Neural progenitor cell (in vitro differentiated cells): Measurements from ENCODE around the gene PIMREG.

Source experiments
- CTCF ChIP-seq: fragments of 200-600 bp; sonication (generic); IDR thresholded peaks from 2 replicates; pipeline ENCODE4 v1.5.1; 2017; ENCODE audit warnings: antibody characterized with exemption, mild to moderate bottlenecking
- EZH2 ChIP-seq: fragments of 200-600 bp; sonication (generic); IDR thresholded peaks from 2 replicates; pipeline ENCODE4 v1.6.1; 2017; ENCODE audit warnings: antibody characterized with exemption, mild to moderate bottlenecking, moderate library complexity
- EZH2phosphoT487 ChIP-seq: fragments of 200-600 bp; sonication (generic); IDR thresholded peaks from 2 replicates; pipeline ENCODE4 v1.6.1; 2017; ENCODE audit warnings: antibody characterized with exemption

- no peak for TF ChIP-seq CTCF
- TF ChIP-seq EZH2phosphoT487, result no peak
- no peak for TF ChIP-seq EZH2
Observed at GRCh38 chr17:6470751-6471521, 26.7 kb downstream of the PIMREG start.
